Stimulated activated naive CD4-positive, alpha-beta T cell (primary cell): ENCODE measurements around the gene KRTAP29-1.
"Not testable (repeated sequence)": the region's sequence is repeated elsewhere in the genome, so short reads cannot be mapped to it uniquely, and the experiment has no call there.

Experiments
- DNase-seq, 6 experiments: peaks; one replicate each; lab custom pipeline; 2025; lab: John Stamatoyannopoulos, UW

The KRTAP29-1 gene

DNA sequence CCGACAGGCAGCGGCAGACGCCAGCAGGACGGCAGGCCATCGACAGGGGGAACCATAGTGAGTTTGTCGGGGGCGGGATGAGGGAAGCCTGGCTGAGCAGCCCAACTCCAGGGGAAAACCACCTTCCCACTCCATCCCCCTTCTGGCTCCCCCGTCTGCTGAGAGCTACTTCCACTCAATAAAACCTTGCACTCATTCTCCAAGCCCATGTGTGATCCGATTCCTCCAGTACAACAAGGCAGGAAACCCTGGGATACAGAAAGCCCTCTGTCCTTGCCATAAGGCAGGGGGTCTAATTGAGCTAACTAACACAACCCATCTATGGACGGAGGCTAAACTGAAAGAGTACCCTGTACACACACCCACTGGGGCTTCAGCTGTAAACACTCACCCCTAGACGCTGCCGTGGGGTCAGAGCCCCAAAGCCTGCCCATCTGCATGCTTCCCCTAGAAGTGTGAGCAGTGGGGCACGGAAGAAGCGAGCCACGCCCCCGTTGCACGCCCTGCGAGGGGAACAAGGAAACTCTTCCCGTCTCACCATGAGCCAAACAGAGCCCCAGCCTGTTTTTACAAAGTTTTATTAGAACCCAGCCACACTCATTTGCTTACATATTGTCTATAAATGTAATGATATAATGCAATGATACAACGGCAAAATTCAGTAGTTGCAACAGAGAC, 4.1 kb downstream of the KRTAP29-1 start:
- no peak for DNase-seq

DNA sequence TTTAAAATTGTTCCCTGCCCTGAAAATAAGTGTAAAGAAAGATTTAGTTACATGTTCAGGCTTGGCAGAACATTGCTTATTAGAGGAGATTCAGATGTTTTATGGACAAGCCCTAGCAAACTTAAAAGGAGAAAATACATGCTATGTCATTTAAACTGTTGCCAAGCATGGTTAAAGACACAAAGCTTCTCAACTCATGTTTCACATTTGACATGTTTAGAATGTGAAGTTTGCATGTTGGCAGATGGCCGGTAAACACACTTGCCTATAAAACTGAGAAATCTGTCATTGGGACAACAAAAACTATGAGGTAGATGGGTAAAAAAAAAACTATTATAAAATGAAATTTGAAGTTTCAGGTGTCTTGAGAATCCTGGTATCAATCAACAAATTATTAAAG, 5.8 kb downstream of the KRTAP29-1 start:
- DNase-seq: no peak

- no peak for DNase-seq
These were observed 8.6 kb downstream of the KRTAP29-1 start for GRCh38 chr17:41294016-41294415.

DNA sequence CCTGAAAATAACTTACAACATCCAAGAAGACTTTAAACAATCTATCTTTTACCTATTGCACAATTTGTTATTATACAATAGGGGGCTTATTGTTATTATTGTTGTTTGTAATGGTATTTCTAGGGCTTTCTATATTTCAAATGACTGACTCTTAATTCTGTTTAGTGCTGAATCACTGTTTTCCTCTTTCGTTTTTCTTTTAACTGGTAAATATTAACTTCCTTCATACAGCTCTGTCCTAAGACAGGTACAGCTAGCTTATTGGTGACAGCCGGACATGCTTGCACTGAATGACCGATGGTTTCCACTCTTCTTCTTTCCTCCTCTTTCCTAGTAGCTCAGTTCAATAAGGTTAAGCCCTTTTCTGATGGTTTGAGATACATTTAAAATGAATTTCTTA, 15.6 kb downstream of the KRTAP29-1 start:
- no peak for DNase-seq

GRCh38 chr17:41284546-41284945, 18.1 kb downstream of the KRTAP29-1 start:
- DNase-seq: peak in 1 of 6 experiments; percentile 9

- DNase-seq: no peak
These were observed 18.6 kb downstream of the KRTAP29-1 start for GRCh38 chr17:41284043-41284442.

GRCh38 chr17:41278176-41278955, 24.3 kb downstream of the KRTAP29-1 start:
- no peak for DNase-seq

GRCh38 chr17:41275648-41276190, 26.9 kb downstream of the KRTAP29-1 start, which contains the start of gene KRTAP9-7:
Gene KRTAP9-7 (plus strand): TSS chr17:41275698. CDS start chr17:41275698, 0 bp downstream.
- DNase-seq: not testable (repeated sequence)

GRCh38 chr17:41271858-41272257, 30.8 kb downstream of the KRTAP29-1 start:
- no peak for DNase-seq

DNA sequence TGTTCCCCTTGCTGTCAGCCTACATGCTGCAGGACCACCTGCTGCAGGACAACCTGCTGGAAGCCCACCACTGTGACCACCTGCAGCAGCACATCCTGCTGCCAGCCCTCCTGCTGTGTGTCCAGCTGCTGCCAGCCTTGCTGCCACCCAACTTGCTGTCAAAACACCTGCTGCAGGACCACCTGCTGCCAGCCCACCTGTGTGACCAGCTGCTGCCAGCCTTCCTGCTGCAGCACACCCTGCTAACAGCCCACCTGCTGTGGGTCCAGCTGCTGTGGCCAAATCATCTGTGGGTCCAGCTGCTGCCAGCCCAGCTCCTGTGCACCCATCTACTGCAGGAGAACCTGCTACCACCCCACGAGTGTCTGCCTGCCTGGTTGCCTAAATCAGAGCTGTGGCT, 31.3 kb downstream of the KRTAP29-1 start:
- not testable (repeated sequence) for DNase-seq

DNA sequence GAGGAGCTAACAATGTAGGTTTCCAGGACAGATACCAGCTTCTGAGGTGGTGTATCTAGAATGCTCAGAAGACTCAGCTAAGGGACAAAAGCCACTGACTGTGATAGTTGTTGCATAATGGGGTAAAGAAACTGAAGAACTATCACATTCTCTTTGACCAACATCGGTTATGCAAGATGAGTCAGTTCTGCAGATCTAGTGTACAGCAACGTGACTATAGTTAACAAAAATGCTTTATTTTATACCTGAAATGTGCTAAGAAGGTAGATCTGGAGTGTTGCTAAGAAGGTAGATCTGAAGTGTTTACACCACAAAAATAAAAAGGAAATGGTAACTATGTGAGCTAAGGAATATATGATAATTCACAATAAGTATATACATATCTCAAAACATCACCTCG, 34.9 kb downstream of the KRTAP29-1 start:
- DNase-seq: no peak

DNA sequence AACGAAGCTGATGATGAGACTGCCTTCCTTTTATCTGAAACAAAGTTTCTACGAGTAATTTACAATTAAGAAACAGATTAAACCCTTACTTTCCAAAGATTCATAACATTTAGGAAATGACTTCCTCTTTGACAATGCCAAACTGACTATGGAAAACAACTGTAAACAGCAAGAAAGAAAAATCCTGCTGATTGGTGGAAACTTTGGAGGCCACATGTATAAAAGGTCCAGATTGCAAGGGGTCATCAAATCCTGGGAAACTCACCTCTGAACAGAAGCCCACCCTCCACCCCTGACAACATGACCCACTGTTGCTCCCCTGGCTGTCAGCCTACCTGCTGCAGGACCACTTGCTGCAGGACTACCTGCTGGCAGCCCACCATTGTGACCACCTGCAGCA, 37.6 kb downstream of the KRTAP29-1 start, which contains the start of gene KRTAP9-6:
KRTAP9-6 (plus strand) TSS at position 301 of the 400 bp plus-strand sequence; CDS start at position 301, 0 bp downstream.
- no peak for DNase-seq

GRCh38 chr17:41264599-41264998, 38.1 kb downstream of the KRTAP29-1 start:
- DNase-seq: no peak

DNA sequence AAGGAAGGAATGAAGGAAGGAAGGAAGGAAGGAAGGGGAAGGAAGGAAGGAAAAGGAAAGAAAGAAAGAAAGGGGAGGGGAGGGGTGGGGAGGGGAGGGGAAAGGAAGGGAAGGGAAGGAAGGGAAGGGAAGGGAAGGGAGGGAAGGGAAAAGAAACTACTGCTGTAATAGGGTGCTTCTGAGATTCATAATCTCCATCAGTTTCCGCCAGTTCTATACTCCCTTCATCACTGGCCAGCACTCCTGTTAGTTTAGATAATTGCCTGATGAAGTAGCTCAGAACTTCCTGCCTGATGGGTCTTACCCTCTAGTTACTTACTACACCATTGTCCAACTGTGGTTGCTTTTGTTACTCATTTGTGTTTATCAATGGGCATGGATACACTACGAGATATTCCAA, 39.4 kb downstream of the KRTAP29-1 start:
- DNase-seq: peak in 1 of 6 experiments; percentile 3

- DNase-seq: no peak
These were observed 44.2 kb downstream of the KRTAP29-1 start for GRCh38 chr17:41258406-41258805.

GRCh38 chr17:41256291-41256685, 46.4 kb downstream of the KRTAP29-1 start:
- DNase-seq: no peak

DNA sequence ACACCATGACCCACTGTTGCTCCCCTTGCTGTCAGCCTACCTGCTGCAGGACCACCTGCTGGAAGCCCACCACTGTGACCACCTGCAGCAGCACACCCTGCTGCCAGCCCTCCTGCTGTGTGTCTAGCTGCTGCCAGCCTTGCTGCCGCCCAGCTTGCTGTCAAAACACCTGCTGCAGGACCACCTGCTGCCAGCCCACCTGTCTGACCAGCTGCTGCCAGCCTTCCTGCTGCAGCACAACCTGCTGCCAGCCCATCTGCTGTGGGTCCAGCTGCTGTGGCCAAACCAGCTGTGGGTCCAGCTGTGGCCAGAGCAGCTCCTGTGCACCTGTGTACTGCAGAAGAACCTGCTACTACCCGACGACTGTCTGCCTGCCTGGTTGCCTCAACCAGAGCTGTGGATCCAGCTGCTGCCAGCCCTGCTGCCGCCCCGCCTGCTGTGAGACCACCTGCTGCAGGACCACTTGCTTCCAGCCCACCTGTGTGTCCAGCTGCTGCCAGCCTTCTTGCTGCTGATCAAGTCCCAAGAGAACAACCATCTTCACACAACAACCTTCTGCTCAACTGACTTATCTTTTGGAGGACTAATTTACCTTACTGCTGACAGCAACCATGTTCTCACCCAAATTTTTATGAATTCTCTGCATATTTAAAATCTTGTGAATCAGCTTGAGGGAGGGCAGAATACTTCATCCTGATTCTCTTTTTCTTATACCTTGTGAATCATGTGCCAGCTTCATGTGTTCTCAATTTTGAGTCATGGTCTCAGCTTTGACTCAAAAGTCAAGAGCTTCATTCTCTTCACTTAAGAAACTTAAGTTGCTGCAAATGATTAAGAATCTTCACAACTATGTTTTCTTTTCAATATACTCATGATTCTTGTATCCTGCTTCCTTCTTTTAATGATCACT, 47.0 kb downstream of the KRTAP29-1 start, which contains the start of gene KRTAP9-9:
KRTAP9-9 (plus strand) TSS at position 4 of the 910 bp plus-strand sequence.
- DNase-seq: not testable (repeated sequence)

- no peak for DNase-seq
These were observed 47.8 kb downstream of the KRTAP29-1 start for GRCh38 chr17:41254861-41255260.
